ENCODE measurements around the gene DNAAF1. TPM values are rescaled to one million over a fixed set of nuclear protein-coding genes. Genes with fewer than 3 reads are reported as not detected.

DNAAF1 gene
- total and polyA plus RNA-seq, 2 donors (not counting 3 experiments of a cell fraction or from before 2014, with no cell fraction given), result 0.01 TPM; not detected in 1

DNA sequence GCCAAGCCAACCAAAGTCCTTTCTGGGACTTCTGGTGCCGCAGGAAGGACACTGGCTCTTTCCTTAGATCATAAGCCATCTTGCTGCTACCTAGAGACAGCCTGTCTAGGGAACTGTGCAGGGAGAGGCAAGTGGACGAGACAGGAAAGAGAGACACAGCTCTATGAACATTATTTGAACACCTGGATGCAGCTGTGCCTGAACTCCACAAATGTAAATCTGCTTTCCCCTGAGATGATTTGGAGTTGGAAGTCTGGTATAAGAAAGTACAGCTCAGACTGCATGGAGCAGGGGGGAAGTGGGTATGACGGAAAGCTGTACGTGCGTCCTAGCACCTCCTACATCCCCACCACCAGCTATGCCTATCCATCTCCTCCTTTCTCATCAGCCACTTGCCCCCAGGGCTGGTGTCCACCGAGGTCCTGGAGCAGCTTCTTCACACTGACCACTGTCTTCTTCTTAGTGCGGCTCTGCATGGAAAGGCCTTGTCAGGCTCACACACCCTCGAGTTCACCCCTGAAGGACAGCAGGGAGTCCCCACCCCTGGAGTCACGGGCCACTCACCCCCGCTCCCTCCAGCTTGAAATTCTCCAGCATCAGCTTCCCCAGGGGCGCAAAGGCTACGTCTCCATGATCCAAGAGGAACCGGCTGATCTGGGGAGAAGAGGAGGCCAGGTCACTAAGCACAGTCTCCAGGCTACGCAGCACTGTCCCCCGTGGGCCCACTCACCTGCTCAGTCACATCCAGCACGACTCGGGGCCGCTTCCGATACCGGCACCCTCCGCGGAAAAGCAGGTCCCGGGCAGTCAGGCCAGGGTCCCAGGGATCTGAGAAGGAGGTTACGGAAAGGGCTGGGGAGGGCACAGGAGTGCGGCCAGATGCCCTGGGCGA, 37.8 kb downstream of the DNAAF1 start:
- no TSS peak for BruUV-seq (replicated peaks)
- ChIA-PET CTCF (no interaction called here), POLR2A (no interaction called here)
- intact Hi-C loops (cut with micrococcal nuclease), result no loop called here
- Histone ChIP-seq H4K20me1 (replicated peaks; ENCODE audit: control insufficient read depth, extremely low read depth, insufficient read depth, low read length) (no peaks in the 10 kb centered on the region), H3K27me3 (ENCODE audit: control insufficient read depth in 2 of 2, insufficient read depth in 2 of 2, low read length in 2 of 2) (no peaks in the 10 kb centered on the region), H3K36me3 (ENCODE audit: control insufficient read depth in 2 of 2, extremely low read depth in 1 of 2, insufficient read depth in 2 of 2, low read length in 2 of 2) (peaks cover 6 to 43% of the 10 kb centered on the region in 2 experiments), H3K27ac (ENCODE audit: insufficient read depth, low read depth, low read length) (no peak overlapping the region), H3K79me2 (ENCODE audit: control insufficient read depth, insufficient read depth, low read length) (peaks cover 23% of the 10 kb centered on the region), H3K9ac (replicated peaks; ENCODE audit: extremely low read depth, insufficient read depth, low read length) (no peak overlapping the region), H3K9me1 (replicated peaks; ENCODE audit: control insufficient read depth, extremely low read depth, insufficient read depth, low read length) (no peaks in the 10 kb centered on the region), H2AFZ (ENCODE audit: low read depth, low read length) (no peak overlapping the region), H3K4me1 (ENCODE audit: control insufficient read depth, extremely low read depth, insufficient read depth, low read length) (peaks cover 18% of the 10 kb centered on the region), H3K4me3 (replicated peaks in 1 of 3; ENCODE audit: insufficient read depth in 1 of 3, low read depth in 1 of 3, low read length in 3 of 3) (no peak overlapping the region), H3K4me2 (ENCODE audit: insufficient read depth, low read length) (no peak overlapping the region), H3K9me3 (replicated peaks; ENCODE audit: control insufficient read depth, insufficient read depth, low read length) (no peaks in the 10 kb centered on the region)
- DNase-seq (ENCODE audit: low read depth, low spot score) (no peak), FAIRE-seq (no peak)
- TF ChIP-seq, protein P1, sequence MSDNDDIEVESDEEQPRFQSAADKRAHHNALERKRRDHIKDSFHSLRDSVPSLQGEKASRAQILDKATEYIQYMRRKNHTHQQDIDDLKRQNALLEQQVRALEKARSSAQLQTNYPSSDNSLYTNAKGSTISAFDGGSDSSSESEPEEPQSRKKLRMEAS (IDR thresholded peaks at IDR 0.05; ENCODE audit: insufficient read depth, insufficient read length), result no peak
- TF ChIP-seq POLR2AphosphoS5 (IDR thresholded peaks at IDR 0.05; ENCODE audit: insufficient read depth, low read depth, low read length) (no peak), JUN (IDR thresholded peaks at IDR 0.05; ENCODE audit: borderline replicate concordance, insufficient read depth, insufficient read length, low read depth) (no peak), MYC (IDR thresholded peaks at IDR 0.05; ENCODE audit: low read depth, low read length) (no peak), FOS (IDR thresholded peaks at IDR 0.05; ENCODE audit: borderline replicate concordance, insufficient read depth, low read length) (no peak), POLR2A (IDR thresholded peaks at IDR 0.05; ENCODE audit: low read depth, low read length) (no peak), GATA2 (IDR thresholded peaks at IDR 0.05; ENCODE audit: insufficient read depth, insufficient read length, low read depth, low read length) (no peak), EZH2 (IDR thresholded peaks at IDR 0.05; ENCODE audit: borderline replicate concordance, low read depth, low read length, severe bottlenecking) (no peak)
- TF ChIP-seq, protein P2, sequence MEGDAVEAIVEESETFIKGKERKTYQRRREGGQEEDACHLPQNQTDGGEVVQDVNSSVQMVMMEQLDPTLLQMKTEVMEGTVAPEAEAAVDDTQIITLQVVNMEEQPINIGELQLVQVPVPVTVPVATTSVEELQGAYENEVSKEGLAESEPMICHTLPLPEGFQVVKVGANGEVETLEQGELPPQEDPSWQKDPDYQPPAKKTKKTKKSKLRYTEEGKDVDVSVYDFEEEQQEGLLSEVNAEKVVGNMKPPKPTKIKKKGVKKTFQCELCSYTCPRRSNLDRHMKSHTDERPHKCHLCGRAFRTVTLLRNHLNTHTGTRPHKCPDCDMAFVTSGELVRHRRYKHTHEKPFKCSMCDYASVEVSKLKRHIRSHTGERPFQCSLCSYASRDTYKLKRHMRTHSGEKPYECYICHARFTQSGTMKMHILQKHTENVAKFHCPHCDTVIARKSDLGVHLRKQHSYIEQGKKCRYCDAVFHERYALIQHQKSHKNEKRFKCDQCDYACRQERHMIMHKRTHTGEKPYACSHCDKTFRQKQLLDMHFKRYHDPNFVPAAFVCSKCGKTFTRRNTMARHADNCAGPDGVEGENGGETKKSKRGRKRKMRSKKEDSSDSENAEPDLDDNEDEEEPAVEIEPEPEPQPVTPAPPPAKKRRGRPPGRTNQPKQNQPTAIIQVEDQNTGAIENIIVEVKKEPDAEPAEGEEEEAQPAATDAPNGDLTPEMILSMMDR (IDR thresholded peaks at IDR 0.05; ENCODE audit: extremely low read depth in 1 of 2, insufficient read depth in 1 of 2, low read depth in 1 of 2, low read length in 2 of 2), result no peak
- dilution Hi-C loops (cut with MboI; ENCODE audit: extremely low pct_ligation_motif_present, low sequenced_read_pairs), result no loop called here
